BJ (cell line): ENCODE measurements around the gene LHPP. TPM values are rescaled to one million over a fixed set of nuclear protein-coding genes. Genes with fewer than 3 reads are reported as not detected.

Source experiments
- CTCF ChIA-PET: fragments of 350-600 bp; formaldehyde crosslinking; extraction: SDS; loops from one replicate; lab custom pipeline; 2021; ENCODE audit warnings: antibody characterized with exemption, inconsistent platforms; lab: Yijun Ruan, JAX
- POLR2A ChIA-PET: fragments of 300-600 bp; sonication (Branson Sonifier 250); formaldehyde crosslinking; extraction: SDS; loops from one replicate; lab custom pipeline; 2021; ENCODE audit warnings: antibody characterized with exemption; lab: Charles Lee
- DNase-seq: peaks from one replicate; pipeline ENCODE4 v3.0.0-alpha.2; 2011; ENCODE audit warnings: low read depth
- H3K27me3 ChIP-seq: 2 replicates; pipeline ENCODE4 v1.6.0; 2011; ENCODE audit warnings: low read length; ENCODE audit not compliant: control insufficient read depth, insufficient read depth
- H3K36me3 ChIP-seq: 2 replicates; pipeline ENCODE4 v1.5.1; 2011; ENCODE audit warnings: low read length; ENCODE audit not compliant: control insufficient read depth, insufficient read depth
- H3K4me3 ChIP-seq: 2 replicates; pipeline ENCODE4 v1.5.1; 2011; ENCODE audit warnings: low read depth, mild to moderate bottlenecking, control low read depth, low read length
- polyA plus RNA-seq: library from polyadenylated mRNA; depleted of rRNA; stranded (reverse); fragments of >200 nt; gene quantifications from 2 replicates; pipeline ENCODE4 v1.2.3, GENCODE V29; 2011
- TF ChIP-seq, protein P1 (sequence below): IDR thresholded peaks from 2 replicates; pipeline ENCODE4 v1.5.1; 2011; ENCODE audit warnings: low read depth, mild to moderate bottlenecking, control low read depth, inconsistent platforms, low read length, moderate library complexity; ENCODE audit not compliant: insufficient read depth

Gene LHPP
- polyA plus RNA-seq, 1 experiment, result 23.8 TPM

DNA sequence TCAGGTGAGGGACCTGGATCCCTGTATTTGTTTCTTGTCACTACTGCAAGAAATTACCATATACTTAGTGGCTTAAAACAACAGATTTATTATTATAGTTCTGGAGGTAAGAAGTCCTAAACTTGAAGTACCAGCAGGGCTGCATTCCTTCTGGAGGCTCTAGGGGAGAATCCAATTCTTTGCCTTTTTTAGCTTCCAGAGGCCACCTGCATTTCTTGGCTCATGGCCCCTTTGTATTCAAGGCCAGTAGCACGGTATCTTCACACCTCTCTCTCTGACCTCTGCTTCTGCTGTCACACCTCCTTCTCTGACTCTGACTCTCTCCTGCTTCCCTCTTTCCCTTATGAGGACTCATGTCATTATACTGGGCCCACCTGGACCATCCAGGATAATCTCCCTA is 2.2 kb upstream of the LHPP start:
- H3K27me3 ChIP-seq, result peaks cover 8% of the 10 kb centered on the region
- 0 out of 2 replicates have a peak, but pooled peaks cover 1% of the 10 kb centered on the region for H3K36me3 ChIP-seq
- POLR2A ChIA-PET, result no interaction called here
- TF ChIP-seq, protein P1, sequence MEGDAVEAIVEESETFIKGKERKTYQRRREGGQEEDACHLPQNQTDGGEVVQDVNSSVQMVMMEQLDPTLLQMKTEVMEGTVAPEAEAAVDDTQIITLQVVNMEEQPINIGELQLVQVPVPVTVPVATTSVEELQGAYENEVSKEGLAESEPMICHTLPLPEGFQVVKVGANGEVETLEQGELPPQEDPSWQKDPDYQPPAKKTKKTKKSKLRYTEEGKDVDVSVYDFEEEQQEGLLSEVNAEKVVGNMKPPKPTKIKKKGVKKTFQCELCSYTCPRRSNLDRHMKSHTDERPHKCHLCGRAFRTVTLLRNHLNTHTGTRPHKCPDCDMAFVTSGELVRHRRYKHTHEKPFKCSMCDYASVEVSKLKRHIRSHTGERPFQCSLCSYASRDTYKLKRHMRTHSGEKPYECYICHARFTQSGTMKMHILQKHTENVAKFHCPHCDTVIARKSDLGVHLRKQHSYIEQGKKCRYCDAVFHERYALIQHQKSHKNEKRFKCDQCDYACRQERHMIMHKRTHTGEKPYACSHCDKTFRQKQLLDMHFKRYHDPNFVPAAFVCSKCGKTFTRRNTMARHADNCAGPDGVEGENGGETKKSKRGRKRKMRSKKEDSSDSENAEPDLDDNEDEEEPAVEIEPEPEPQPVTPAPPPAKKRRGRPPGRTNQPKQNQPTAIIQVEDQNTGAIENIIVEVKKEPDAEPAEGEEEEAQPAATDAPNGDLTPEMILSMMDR, result no peak
- H3K4me3 ChIP-seq, result no peak overlapping the region
- CTCF ChIA-PET, result no interaction called here
- DNase-seq, result no peak

DNA sequence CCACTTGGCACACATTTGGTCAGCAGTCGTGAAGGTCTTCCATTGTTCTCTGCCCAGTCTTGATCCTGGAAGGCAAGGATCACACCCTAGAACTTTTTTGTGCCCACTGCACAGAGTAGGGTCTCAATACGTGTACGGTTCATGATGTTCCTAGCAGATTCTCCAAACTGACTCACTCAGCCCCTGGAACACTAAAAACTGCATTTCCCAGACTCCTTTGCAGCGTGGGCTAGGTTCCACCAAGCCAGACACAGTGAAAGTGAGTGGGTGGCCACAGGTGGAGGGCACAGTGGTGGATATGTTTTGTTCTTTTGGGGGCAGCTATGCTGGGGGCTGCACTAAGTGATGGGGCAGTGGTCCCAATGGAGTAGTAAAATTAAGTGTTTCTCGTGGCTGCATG is 1.5 kb upstream of the LHPP start:
- CTCF ChIA-PET, result interaction anchor here (0.6 kb wide), 2 partner anchors 9 to 1229 kb away, joined by 3 read pairs; no protein-coding TSS in a partner anchor
- H3K4me3 ChIP-seq, result no peak overlapping the region
- POLR2A ChIA-PET, result no interaction called here
- TF ChIP-seq, protein P1, result no peak
- peaks cover 4% of the 10 kb centered on the region for H3K27me3 ChIP-seq
- no peak for DNase-seq
- H3K36me3 ChIP-seq, result 0 out of 2 replicates have a peak, but pooled peaks cover 1% of the 10 kb centered on the region

DNA sequence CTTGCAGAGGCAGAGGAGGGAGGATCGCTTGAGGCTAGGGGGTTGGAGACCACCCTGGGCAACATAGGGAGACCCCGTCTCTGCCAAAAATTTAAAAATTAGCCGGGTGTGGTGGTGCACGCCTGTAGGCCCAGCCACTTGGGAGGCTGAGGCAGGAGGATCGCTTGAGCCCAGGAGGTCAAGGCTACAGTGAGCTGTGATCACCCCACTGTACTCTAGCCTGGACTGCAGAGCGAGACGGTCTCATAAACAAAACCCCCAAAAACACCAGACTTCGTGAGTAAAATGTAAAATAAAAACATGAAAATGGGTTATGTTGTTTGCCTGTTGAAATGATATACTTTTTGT is 699 bp downstream of the LHPP start:
- POLR2A ChIA-PET, result interaction anchor here (0.9 kb wide), 1 partner anchor 43 kb away, joined by 3 read pairs; the partner anchor contains the start of gene OAT
- CTCF ChIA-PET, result no interaction called here
- TF ChIP-seq, protein P1, result no peak
- Histone ChIP-seq H3K27me3 (no peaks in the 10 kb centered on the region), H3K4me3 (peak overlapping the region; percentile 74), H3K36me3 (0 out of 2 replicates have a peak, but pooled peaks cover 1% of the 10 kb centered on the region)
- DNase-seq, result no peak

DNA sequence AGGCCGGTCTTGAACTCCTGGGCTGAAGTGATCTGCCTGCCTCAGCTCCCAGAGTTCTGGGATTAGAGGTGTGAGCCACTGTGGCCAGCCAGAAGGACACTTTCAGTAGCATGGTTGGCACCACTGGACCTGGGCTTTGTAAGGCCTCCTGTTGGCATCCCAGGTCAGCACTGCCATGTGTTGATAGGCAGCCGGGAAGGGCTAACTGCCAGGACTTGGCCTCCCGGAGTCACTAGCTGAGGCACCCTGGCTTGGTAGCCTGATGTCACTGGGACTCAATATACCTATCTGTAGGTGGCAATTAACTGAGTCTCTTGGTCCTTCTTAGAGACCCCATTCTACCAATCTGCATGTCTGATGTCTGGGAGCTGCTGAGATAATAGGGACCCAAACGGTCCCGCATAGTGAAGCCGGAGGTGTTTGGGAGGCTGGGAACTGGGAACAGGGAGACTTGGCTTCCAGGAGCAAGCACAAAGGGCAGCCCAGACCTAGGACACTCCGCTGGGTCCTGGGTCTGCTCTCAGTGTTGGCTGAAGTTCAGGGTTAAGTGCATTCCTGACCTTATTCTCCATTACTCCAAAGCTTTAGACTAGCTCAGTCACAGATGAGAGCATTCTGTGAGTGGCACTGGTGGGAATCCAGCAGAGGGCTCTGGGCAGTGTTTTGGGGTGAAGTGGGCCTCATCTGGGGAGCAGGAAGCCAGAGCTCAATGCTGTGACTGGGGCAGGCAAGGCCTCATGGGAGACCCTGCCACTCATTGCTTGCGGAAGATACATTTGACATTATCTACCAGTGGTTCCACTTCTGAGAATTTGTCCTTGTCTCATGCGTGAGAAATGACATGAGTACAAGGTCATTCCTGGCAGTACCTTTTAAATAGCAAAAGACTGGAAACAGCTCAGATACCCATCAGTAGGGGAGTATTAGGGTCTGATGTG is 2.7 kb downstream of the LHPP start:
- 0 out of 2 replicates have a peak, but pooled peaks cover 1% of the 10 kb centered on the region for H3K36me3 ChIP-seq
- CTCF ChIA-PET, result interaction anchor here (0.9 kb wide), 1 partner anchor 61 kb away, joined by 4 read pairs; no protein-coding TSS in a partner anchor

More for the DNA sequence above, 2.7 kb downstream of the LHPP start:
- POLR2A ChIA-PET, result no interaction called here
- DNase-seq, result no peak
- Histone ChIP-seq H3K27me3 (no peaks in the 10 kb centered on the region), H3K4me3 (no peak overlapping the region)
- TF ChIP-seq, protein P1, result no peak
